Neural progenitor cell (in vitro differentiated cells): ENCODE data around the gene GNAQ. TPM values are rescaled to one million over a fixed set of nuclear protein-coding genes. Genes with fewer than 3 reads are reported as not detected.

Source experiments
- DNase-seq: peaks from one replicate; pipeline ENCODE4 v3.0.0-alpha.2; 2016; ENCODE audit warnings: low spot score
- H2AFZ ChIP-seq: fragments of 200-600 bp; sonication (generic); replicated peaks from 2 replicates; pipeline ENCODE4 v1.6.1; 2016; ENCODE audit warnings: antibody characterized with exemption
- H3F3A ChIP-seq: fragments of 200-600 bp; sonication (generic); 2 replicates; pipeline ENCODE4 v1.6.1; 2016; ENCODE audit warnings: antibody characterized with exemption, low read depth
- H3K27ac ChIP-seq: fragments of 200-600 bp; sonication (generic); 2 replicates; pipeline ENCODE4 v1.5.1; 2016; ENCODE audit warnings: mild to moderate bottlenecking
- H3K27me3 ChIP-seq: fragments of 200-600 bp; sonication (generic); 2 replicates; pipeline ENCODE4 v1.6.1; 2016; ENCODE audit warnings: mild to moderate bottlenecking, moderate library complexity
- H3K36me3 ChIP-seq: fragments of 200-600 bp; sonication (generic); 2 replicates; pipeline ENCODE4 v1.5.1; 2016
- H3K4me1 ChIP-seq: fragments of 200-600 bp; sonication (generic); 2 replicates; pipeline ENCODE4 v1.6.1; 2016; ENCODE audit warnings: mixed run types
- H3K4me2 ChIP-seq: fragments of 200-600 bp; sonication (generic); 2 replicates; pipeline ENCODE4 v1.6.1; 2016
- H3K4me3 ChIP-seq: fragments of 200-600 bp; sonication (generic); 2 replicates; pipeline ENCODE4 v1.5.1; 2016
- H3K79me2 ChIP-seq: fragments of 200-600 bp; sonication (generic); 2 replicates; pipeline ENCODE4 v1.6.1; 2016; ENCODE audit warnings: low read depth
- H3K9ac ChIP-seq: fragments of 200-600 bp; sonication (generic); 2 replicates; pipeline ENCODE4 v1.6.1; 2016
- H3K9me3 ChIP-seq: fragments of 200-600 bp; sonication (generic); 2 replicates; pipeline ENCODE4 v1.5.1; 2016; ENCODE audit warnings: low read depth
- H4K20me1 ChIP-seq: fragments of 200-600 bp; sonication (generic); 2 replicates; pipeline ENCODE4 v1.6.1; 2016; ENCODE audit warnings: low read depth
- H3K27ac Mint-ChIP-seq: 3 replicates; pipeline ENCODE4 v1.8.0; 2021; ENCODE audit warnings: mixed read lengths
- H3K27me3 Mint-ChIP-seq: 2 replicates; pipeline ENCODE4 v1.8.0; 2022; ENCODE audit warnings: low read depth, mild to moderate bottlenecking, inconsistent platforms, moderate library complexity, mixed read lengths; ENCODE audit not compliant: insufficient read depth
- H3K36me3 Mint-ChIP-seq: 3 replicates; pipeline ENCODE4 v1.8.0; 2021; ENCODE audit warnings: mixed read lengths
- H3K4me1 Mint-ChIP-seq: 3 replicates; pipeline ENCODE4 v1.8.0; 2021; ENCODE audit warnings: mixed read lengths
- H3K4me3 Mint-ChIP-seq: 3 replicates; pipeline ENCODE4 v1.8.0; 2021; ENCODE audit warnings: mild to moderate bottlenecking, moderate library complexity, mixed read lengths
- H3K9me3 Mint-ChIP-seq: 3 replicates; pipeline ENCODE4 v1.8.0; 2020; ENCODE audit warnings: mixed read lengths
- EZH2 ChIP-seq: fragments of 200-600 bp; sonication (generic); IDR thresholded peaks from 2 replicates; pipeline ENCODE4 v1.6.1; 2017; ENCODE audit warnings: antibody characterized with exemption, mild to moderate bottlenecking, moderate library complexity
- EZH2phosphoT487 ChIP-seq: fragments of 200-600 bp; sonication (generic); IDR thresholded peaks from 2 replicates; pipeline ENCODE4 v1.6.1; 2017; ENCODE audit warnings: antibody characterized with exemption
- total RNA-seq: library from RNA; depleted of rRNA; stranded (reverse); fragments of >200 nt; gene quantifications from 2 replicates; pipeline ENCODE4 v1.2.3, GENCODE V29; 2015; ENCODE audit warnings: low replicate concordance
- TF ChIP-seq, protein P1 (sequence below): fragments of 200-600 bp; sonication (generic); IDR thresholded peaks from 2 replicates; pipeline ENCODE4 v1.5.1; 2017; ENCODE audit warnings: antibody characterized with exemption, mild to moderate bottlenecking

The GNAQ gene
- total RNA-seq, 1 donor from 2014 or later, result 87.9 TPM

DNA sequence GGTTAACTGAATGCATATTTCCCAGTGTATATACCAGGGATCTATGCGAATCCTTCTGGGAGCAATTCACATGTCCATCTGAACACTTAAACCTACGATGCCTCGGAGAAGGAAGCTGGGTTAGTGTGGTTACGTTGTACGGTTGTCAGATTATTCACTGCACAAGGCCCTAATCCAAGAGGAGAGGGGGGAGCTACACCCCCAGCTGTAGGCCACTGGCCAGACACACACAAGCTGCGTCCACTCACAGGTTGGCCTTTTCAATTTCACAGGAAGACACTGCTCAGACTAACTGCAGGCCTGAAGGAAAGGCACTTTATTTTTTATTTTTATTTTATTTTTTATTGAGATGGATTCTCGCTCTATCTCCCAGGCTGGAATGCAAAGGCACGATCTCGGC, 199.0 kb downstream of the GNAQ start:
- H3K4me1 Mint-ChIP-seq, result peaks cover 9% of the 10 kb centered on the region
- H4K20me1 ChIP-seq, result no peaks in the 10 kb centered on the region
- no peak for TF ChIP-seq EZH2phosphoT487
- no peak for TF ChIP-seq EZH2
- TF ChIP-seq, protein P1, sequence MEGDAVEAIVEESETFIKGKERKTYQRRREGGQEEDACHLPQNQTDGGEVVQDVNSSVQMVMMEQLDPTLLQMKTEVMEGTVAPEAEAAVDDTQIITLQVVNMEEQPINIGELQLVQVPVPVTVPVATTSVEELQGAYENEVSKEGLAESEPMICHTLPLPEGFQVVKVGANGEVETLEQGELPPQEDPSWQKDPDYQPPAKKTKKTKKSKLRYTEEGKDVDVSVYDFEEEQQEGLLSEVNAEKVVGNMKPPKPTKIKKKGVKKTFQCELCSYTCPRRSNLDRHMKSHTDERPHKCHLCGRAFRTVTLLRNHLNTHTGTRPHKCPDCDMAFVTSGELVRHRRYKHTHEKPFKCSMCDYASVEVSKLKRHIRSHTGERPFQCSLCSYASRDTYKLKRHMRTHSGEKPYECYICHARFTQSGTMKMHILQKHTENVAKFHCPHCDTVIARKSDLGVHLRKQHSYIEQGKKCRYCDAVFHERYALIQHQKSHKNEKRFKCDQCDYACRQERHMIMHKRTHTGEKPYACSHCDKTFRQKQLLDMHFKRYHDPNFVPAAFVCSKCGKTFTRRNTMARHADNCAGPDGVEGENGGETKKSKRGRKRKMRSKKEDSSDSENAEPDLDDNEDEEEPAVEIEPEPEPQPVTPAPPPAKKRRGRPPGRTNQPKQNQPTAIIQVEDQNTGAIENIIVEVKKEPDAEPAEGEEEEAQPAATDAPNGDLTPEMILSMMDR, result no peak

DNA sequence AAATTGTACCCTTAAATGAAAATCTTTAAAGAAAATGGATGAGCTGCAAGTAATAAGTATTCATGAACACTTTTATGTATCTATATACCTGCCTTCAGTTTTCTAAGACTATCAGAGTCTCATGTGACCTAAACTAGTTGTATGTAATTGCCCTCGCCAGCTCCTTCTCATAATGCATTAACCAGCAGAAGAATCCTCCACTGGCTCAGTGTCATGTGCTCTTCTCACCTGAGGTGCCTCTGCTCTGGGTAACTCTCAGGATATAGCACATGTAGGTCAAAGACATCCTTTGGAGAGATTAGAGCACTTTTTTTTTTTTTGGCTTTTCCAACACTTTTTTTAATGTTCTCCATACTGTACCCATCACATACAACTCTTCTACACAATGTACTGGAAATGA, 199.8 kb downstream of the GNAQ start:
- Histone ChIP-seq H3K4me3 (no peak overlapping the region), H3K27me3 (no peaks in the 10 kb centered on the region), H3K27ac (no peak overlapping the region), H3K4me2 (no peak overlapping the region), H3K79me2 (peaks cover 6% of the 10 kb centered on the region), H3K4me1 (no peaks in the 10 kb centered on the region), H3K9ac (no peak overlapping the region), H4K20me1 (no peaks in the 10 kb centered on the region), H3F3A (no peaks in the 10 kb centered on the region), H3K9me3 (no peaks in the 10 kb centered on the region), H3K36me3 (no peaks in the 10 kb centered on the region), H2AFZ (no peak overlapping the region)
- H3K27me3 Mint-ChIP-seq, result peaks cover 2% of the 10 kb centered on the region
- no peaks in the 10 kb centered on the region for H3K36me3 Mint-ChIP-seq
- H3K9me3 Mint-ChIP-seq, result no peaks in the 10 kb centered on the region
- peaks cover 9% of the 10 kb centered on the region for H3K4me1 Mint-ChIP-seq
- DNase-seq, result no peak
- H3K27ac Mint-ChIP-seq, result no peak overlapping the region
- TF ChIP-seq EZH2, result no peak
- no peak for TF ChIP-seq EZH2phosphoT487
- TF ChIP-seq, protein P1, result no peak
- H3K4me3 Mint-ChIP-seq, result no peak overlapping the region

More for the DNA sequence above, 199.0 kb downstream of the GNAQ start:
- Histone ChIP-seq H2AFZ (no peak overlapping the region), H3K9ac (no peak overlapping the region), H3K27me3 (no peaks in the 10 kb centered on the region), H3K4me2 (no peak overlapping the region), H3K36me3 (no peaks in the 10 kb centered on the region), H3K27ac (no peak overlapping the region), H3K79me2 (peaks cover 6% of the 10 kb centered on the region), H3K4me3 (no peak overlapping the region), H3F3A (no peaks in the 10 kb centered on the region), H3K4me1 (no peaks in the 10 kb centered on the region), H3K9me3 (no peaks in the 10 kb centered on the region)
- Mint-ChIP-seq H3K27ac (no peak overlapping the region), H3K4me3 (no peak overlapping the region), H3K27me3 (peaks cover 2% of the 10 kb centered on the region), H3K36me3 (no peaks in the 10 kb centered on the region), H3K9me3 (no peaks in the 10 kb centered on the region)
- no peak for DNase-seq

DNA sequence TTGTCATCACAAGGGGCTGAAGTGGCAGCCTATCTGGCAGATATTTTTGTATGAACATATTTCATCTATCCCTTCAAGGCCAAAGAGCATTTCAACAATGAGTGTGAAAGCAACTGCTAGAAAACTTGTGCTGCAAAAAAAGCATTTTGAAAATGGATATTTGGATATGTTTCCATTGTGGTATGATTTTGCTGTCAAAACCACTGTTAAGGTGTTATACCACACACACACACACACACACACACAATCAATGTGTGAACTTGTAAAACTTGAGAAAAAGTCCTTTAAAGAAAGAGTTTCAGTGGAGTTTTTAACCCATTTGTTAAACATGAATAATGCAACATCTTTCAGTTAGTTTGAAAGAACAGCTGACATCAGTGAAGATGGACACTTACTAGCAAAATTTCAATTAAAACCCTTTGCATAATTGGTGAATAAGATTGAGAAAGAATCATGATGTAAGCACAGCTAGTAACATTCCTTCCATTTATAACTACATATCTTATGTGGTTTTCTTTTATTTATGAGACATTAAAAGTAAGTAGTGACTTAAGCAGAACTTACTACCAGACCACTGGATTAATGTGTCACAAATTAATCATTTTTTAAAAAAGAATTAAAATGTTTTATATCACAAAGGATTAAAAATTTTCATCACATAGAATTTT, 200.9 kb downstream of the GNAQ start:
- Mint-ChIP-seq H3K4me3 (no peak overlapping the region), H3K36me3 (no peaks in the 10 kb centered on the region), H3K27ac (no peak overlapping the region), H3K4me1 (peaks cover 12% of the 10 kb centered on the region), H3K27me3 (peaks cover 2% of the 10 kb centered on the region), H3K9me3 (no peaks in the 10 kb centered on the region)
- TF ChIP-seq, protein P1, result no peak
- no peak for TF ChIP-seq EZH2phosphoT487
- TF ChIP-seq EZH2, result no peak
- H3K79me2 ChIP-seq, result peaks cover 6% of the 10 kb centered on the region
- H3F3A ChIP-seq, result no peaks in the 10 kb centered on the region
- H3K36me3 ChIP-seq, result no peaks in the 10 kb centered on the region
- no peaks in the 10 kb centered on the region for H3K27me3 ChIP-seq
- no peak overlapping the region for H2AFZ ChIP-seq
- no peaks in the 10 kb centered on the region for H4K20me1 ChIP-seq
- no peaks in the 10 kb centered on the region for H3K9me3 ChIP-seq
- H3K4me3 ChIP-seq, result no peak overlapping the region
- H3K27ac ChIP-seq, result no peak overlapping the region
- no peak overlapping the region for H3K4me2 ChIP-seq
- H3K9ac ChIP-seq, result no peak overlapping the region
- H3K4me1 ChIP-seq, result peaks cover 5% of the 10 kb centered on the region
- DNase-seq, result no peak
